Right ventricle myocardium superior (tissue), 1 donor: ENCODE measurements around the gene HSD17B1. TPM values are rescaled to one million over a fixed set of nuclear protein-coding genes. Genes with fewer than 3 reads are reported as not detected.
"Not testable (repeated sequence)": the region's sequence is repeated elsewhere in the genome, so short reads cannot be mapped to it uniquely, and the experiment has no call there.

Source experiments
- ATAC-seq: fragments of 200-7000 bp; cut with Tn5 transposase; one replicate; pipeline ENCODE4 v1.9.1; 2020; ENCODE audit warnings: mild to moderate bottlenecking; ENCODE audit not compliant: poor library complexity
- DNase-seq: peaks from one replicate; pipeline ENCODE4 v3.0.0-alpha.2; 2020
- intact Hi-C: fragments of 100-400 bp; cut with DNase I; formaldehyde crosslinking; loops from one replicate; pipeline ENCODE4 v1.11.2; 2022
- total RNA-seq: library from RNA; stranded (reverse); fragmentation: NEBNext Ultra II Directional; extraction: Animal tissue kit (Norgen Biotek cat#: 25700); gene quantifications from one replicate; pipeline ENCODE4 v1.2.1, GENCODE V29; 2021
- donor health status: DM: no; HTN: yes; CAD: no; lungs with severe emphysema.

Gene HSD17B1
- total RNA-seq, 1 donor from 2014 or later = 0.78 TPM

- ATAC-seq (no peak), DNase-seq (peak; percentile 50)
- intact Hi-C loops = loop anchor here (5.0 to 10.0 kb wide), 2 partner anchors 204 to 337 kb away; partner anchors contain the start of genes HCRT and KCNH4
Observed at GRCh38 chr17:42521666-42522262, 31.0 kb upstream of the HSD17B1 start.

GRCh38 chr17:42522263-42522790, 30.4 kb upstream of the HSD17B1 start:
- ATAC-seq = no peak
- peak; percentile 42 for DNase-seq
- intact Hi-C loops = loop anchor here (5.0 to 10.0 kb wide), 2 partner anchors 205 to 338 kb away; partner anchors contain the start of genes HCRT and KCNH4

- no peak for ATAC-seq
- intact Hi-C loops = loop anchor here (5.0 to 10.0 kb wide), 2 partner anchors 206 to 338 kb away; partner anchors contain the start of genes HCRT and KCNH4
- peak; percentile 18 for DNase-seq
Observed at GRCh38 chr17:42522798-42523278, 29.9 kb upstream of the HSD17B1 start.

- DNase-seq (peak; percentile 15), ATAC-seq (no peak)
- intact Hi-C loops = loop anchor here (10.0 kb wide), 1 partner anchor 340 kb away; the partner anchor contains the start of genes HCRT and KCNH4
Observed at GRCh38 chr17:42525221-42525620, 27.5 kb upstream of the HSD17B1 start.

- intact Hi-C loops = loop anchor here (10.0 kb wide), 1 partner anchor 341 kb away; the partner anchor contains the start of genes HCRT and KCNH4
- ATAC-seq (peak; percentile 69), DNase-seq (peak; percentile 65)
Observed at GRCh38 chr17:42526031-42526444, 26.7 kb upstream of the HSD17B1 start.

- DNase-seq (peak; percentile 4), ATAC-seq (no peak)
- intact Hi-C loops = loop anchor here (10.0 kb wide), 1 partner anchor 343 kb away; the partner anchor contains the start of genes HCRT and KCNH4
Observed at GRCh38 chr17:42527932-42528331, 24.8 kb upstream of the HSD17B1 start.

- intact Hi-C loops = loop anchor here (10.0 kb wide), 1 partner anchor 344 kb away; the partner anchor contains the start of genes HCRT and KCNH4
- no peak for DNase-seq
Observed at GRCh38 chr17:42529061-42529460, 23.7 kb upstream of the HSD17B1 start.

GRCh38 chr17:42530952-42531454, 21.7 kb upstream of the HSD17B1 start:
- ATAC-seq = no peak
- intact Hi-C loops = no loop called here

More at GRCh38 chr17:42529061-42529460, 23.7 kb upstream of the HSD17B1 start:
- ATAC-seq = no peak

GRCh38 chr17:42531455-42532354, 21.0 kb upstream of the HSD17B1 start:
- DNase-seq = peak; percentile 84
- intact Hi-C loops = no loop called here

More at GRCh38 chr17:42530952-42531454, 21.7 kb upstream of the HSD17B1 start:
- no peak for DNase-seq

GRCh38 chr17:42535155-42536047, 17.3 kb upstream of the HSD17B1 start:
- intact Hi-C loops = no loop called here
- DNase-seq = no peak
- no peak for ATAC-seq

More at GRCh38 chr17:42531455-42532354, 21.0 kb upstream of the HSD17B1 start:
- ATAC-seq = peak; percentile 47

GRCh38 chr17:42536048-42536371, 16.7 kb upstream of the HSD17B1 start, which contains the start of gene NAGLU:
Gene NAGLU (plus strand): TSS chr17:42536241. CDS start chr17:42536273, 32 bp downstream.
- intact Hi-C loops = no loop called here
- peak; percentile 99 for DNase-seq
- ATAC-seq = peak; percentile 86

- intact Hi-C loops = no loop called here
- DNase-seq (peak; percentile 92), ATAC-seq (peak; percentile 75)
Observed at GRCh38 chr17:42536372-42537155, 16.2 kb upstream of the HSD17B1 start.

- DNase-seq (no peak), ATAC-seq (peak; percentile 5)
- intact Hi-C loops = no loop called here
Observed at GRCh38 chr17:42537156-42537805, 15.4 kb upstream of the HSD17B1 start.

- ATAC-seq (no peak), DNase-seq (no peak)
- intact Hi-C loops = no loop called here
Observed at GRCh38 chr17:42537826-42538451, 14.8 kb upstream of the HSD17B1 start.

GRCh38 chr17:42538482-42538881, 14.2 kb upstream of the HSD17B1 start:
- DNase-seq (peak; percentile 33), ATAC-seq (no peak)
- intact Hi-C loops = no loop called here

- ATAC-seq, DNase-seq, intact Hi-C loops: not testable (repeated sequence)
Observed at GRCh38 chr17:42540558-42540957, 12.2 kb upstream of the HSD17B1 start.
